G401 (cell line): ENCODE data around the gene ADGRD1. TPM values are rescaled to one million over a fixed set of nuclear protein-coding genes. Genes with fewer than 3 reads are reported as not detected.

Source experiments
- DNase-seq: peaks from one replicate; pipeline ENCODE4 v3.0.0-alpha.2; 2015; ENCODE audit warnings: low spot score
- in situ Hi-C: cut with HindIII; loops from 2 replicates; pipeline ENCODE4 v1.10.0; 2016; ENCODE audit warnings: low sequenced_read_pairs, mixed read lengths
- total RNA-seq: library from RNA; depleted of rRNA; stranded (reverse); fragments of >200 nt; shearing (Covaris generic); gene quantifications from 2 replicates; pipeline ENCODE4 v1.2.3, GENCODE V29; 2014

ADGRD1 gene
- total RNA-seq, 1 experiment from 2014 or later: 0.51 TPM

DNA sequence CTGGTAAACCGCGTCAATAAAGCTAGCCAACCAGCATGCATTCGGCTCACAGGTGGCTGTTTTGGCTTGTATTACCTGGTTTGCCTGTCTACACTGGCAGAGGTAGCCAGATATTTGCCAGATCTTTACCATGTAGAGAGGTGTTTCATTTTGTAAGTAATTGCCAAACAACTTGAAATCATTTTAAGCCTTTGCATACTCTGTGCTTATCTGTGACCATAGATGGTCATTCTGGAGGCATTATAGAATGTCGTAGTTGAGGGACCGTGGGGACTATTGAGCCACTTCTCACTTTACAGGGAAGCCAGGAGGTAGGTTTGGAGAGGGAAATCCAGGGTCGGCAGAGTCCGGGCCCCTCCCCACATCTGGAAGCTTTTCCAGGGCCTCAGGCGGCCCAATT, 5.9 kb downstream of the ADGRD1 start:
- DNase-seq: no peak
- in situ Hi-C loops: no loop called here

DNA sequence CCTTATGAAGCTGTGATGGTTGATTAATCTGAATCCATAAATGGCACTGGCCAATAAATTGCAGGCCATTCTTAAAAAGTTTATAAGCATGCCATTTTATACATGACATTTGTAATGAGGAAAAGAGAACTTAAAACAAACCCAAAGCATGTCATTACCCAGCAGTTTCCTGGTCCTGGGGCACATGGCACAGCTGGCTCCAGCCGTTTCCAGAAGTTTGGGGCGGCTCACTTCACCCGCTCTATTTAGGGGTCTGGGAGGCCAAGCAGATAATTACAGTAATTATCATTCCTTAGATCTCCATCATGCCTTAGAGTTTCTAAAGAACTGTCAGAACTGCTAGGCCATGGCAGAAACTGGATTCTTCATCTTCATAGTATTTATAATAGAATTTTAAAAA, 6.4 kb downstream of the ADGRD1 start:
- in situ Hi-C loops: no loop called here
- no peak for DNase-seq

DNA sequence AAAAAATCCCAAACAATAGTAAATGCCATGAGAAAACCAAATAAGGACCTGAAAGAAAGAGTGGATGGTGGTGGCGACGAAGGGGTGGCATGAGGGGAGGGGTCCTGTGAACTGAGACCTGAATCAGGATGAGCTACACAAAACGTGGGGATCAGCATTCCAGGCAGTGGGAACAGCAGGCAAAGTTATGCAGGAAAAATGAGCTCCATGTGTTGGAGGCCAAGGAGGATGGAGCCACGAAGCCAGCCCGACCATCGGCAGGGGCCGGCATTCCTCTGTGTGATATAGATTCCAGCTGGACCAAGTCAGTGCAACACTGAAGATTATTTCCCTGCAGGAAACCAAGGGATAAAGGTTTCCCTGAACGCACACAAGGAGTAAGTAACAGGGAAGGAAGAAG, 7.1 kb downstream of the ADGRD1 start:
- no peak for DNase-seq
- in situ Hi-C loops: no loop called here

DNA sequence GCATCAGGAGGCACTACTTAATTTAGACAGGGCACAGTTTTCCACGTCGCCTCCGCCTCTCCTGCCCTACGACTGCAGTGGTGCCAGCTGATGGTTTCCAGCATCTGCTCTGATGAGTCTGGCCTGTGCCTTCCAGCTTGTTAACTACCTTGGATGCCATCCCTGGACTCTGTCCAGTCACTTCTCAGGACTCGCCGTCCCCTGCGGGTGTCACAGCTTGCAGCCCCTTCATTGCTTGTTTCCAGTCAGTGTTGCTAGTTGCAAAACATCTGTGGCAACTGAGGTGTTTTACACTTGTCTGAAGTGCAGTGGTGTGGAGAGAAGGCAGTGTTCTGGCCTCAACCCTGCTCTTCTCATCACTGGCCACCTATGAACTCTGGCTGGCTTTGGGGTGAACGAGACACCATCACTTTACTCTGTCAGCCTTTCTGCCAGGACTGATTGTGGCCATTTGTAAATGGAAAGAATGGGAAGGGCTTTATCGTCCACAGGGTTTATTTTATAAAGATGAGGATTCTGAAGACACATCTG, 8.3 kb downstream of the ADGRD1 start:
- DNase-seq: no peak
- in situ Hi-C loops: no loop called here

DNA sequence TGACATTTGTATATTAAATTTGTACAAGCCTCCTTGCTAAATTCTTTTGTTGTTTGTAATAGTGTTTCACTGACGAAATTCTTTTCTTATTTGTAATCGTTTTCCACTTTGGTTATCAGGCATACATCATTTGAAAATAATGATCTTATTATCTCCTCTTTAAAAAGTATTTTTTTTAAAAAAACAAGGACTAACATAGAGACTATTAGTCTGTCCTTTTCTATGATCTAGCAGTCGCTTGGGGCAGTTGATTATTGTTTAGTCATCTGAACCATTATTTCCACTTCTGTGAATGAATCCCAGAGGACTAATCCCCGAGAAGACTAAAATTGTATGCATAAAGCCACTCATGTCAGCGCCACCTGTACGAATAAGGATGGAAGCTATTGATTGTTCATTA, 11.5 kb downstream of the ADGRD1 start:
- in situ Hi-C loops: no loop called here
- DNase-seq: no peak

DNA sequence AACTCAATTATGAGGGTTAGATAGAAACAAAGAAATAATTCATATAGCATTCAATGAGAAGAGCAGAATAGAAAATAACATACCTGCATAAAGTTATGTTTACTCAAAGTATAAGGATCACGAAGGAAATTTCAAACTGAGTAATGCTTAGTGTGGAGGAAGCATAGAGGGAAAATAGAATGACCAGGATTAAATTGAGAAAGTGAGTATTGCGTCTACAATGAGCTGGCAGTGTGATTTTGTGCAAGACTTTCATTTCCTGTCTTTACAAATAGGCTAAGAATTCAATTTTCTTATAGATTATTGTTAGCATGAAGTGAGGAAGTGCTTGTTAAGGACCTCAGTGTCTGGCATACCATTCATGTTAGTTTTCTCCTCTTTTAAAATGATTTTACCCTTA, 12.0 kb downstream of the ADGRD1 start:
- no peak for DNase-seq
- in situ Hi-C loops: no loop called here

DNA sequence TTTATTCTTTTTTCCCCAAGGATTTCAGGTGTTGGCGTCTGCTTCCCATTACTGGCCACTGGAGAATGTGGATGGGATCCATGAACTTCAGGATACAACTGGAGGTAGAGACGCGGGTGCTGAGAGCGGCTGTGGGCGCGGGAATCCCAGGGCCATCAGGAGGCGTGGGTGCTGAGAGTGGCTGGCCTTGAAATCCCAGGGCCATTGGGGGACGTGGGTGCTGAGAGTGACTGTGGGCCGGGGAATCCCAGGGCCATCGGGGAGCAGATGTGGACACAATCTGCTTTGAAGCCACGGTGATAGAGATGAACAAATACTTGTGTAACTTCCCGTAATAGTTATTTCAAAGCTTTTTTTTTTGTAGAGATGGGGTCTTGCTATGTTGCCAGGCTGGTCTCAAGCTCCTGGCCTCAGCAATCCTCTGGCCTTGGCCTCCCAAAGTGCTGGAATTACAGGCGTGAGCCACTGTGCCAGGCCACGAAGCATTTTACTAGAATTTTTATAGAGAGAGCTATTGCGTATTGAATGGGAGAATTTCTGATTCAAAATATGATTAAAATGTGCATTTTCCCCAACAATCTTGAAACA, 12.8 kb downstream of the ADGRD1 start:
- no peak for DNase-seq
- in situ Hi-C loops: no loop called here

DNA sequence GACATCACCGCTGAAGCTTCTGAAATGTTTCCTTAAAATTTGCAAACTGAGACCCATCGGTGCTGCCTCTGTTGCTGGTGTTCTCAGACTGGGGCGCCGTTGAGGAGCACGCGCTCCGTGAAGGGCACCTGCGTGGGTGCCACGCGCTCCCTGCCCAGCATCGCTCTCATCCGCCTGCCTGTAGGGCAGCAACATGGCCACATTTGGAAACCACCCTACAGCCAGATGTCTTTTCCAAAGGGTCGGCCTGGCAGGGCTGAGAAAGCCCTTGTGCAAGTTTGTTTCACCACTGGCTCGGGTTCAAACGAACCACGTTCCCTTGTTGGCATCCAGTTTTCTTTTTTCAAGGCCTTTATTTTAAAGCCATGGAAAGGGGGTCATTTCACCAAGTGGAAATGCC, 13.9 kb downstream of the ADGRD1 start:
- in situ Hi-C loops: no loop called here
- no peak for DNase-seq

DNA sequence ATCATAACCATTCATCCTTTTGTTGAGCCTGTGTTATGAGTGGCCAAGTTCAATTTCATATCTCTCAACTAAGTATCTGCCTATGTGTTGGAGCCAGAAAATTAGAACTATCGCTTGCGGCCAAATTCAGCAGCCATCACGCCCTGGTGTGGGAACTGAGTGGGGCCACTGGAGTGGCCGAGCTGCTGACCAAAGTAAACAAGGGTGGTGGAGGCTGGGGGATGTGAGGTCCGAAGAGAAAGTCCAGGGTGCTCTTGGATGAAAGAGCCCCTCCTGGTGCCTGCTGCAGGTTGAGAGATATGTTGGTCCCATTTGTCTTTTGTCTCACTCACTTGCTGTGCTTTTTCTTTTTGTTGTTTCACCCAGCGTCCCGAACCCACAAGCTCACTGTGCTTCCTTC, 14.9 kb downstream of the ADGRD1 start:
- DNase-seq: no peak
- in situ Hi-C loops: no loop called here

DNA sequence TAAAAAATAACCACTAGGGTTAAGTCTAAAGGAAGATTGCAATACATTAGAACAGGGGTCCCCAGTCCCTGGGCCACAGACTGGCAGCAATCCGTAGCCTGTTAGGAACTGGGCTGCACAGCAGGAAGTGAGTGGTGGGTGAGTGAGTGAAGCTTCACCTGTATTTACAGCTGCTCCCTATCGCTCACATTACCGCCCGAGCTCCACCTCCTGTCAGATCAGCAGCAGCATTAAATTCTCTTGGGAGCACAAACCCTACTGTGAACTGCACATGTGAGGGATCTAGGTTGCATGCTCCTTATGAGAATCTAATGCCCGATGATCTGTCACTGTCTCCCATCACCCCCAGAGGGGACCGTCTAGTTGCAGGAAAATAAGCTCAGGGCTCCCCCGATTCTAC, 15.5 kb downstream of the ADGRD1 start:
- no peak for DNase-seq
- in situ Hi-C loops: no loop called here

DNA sequence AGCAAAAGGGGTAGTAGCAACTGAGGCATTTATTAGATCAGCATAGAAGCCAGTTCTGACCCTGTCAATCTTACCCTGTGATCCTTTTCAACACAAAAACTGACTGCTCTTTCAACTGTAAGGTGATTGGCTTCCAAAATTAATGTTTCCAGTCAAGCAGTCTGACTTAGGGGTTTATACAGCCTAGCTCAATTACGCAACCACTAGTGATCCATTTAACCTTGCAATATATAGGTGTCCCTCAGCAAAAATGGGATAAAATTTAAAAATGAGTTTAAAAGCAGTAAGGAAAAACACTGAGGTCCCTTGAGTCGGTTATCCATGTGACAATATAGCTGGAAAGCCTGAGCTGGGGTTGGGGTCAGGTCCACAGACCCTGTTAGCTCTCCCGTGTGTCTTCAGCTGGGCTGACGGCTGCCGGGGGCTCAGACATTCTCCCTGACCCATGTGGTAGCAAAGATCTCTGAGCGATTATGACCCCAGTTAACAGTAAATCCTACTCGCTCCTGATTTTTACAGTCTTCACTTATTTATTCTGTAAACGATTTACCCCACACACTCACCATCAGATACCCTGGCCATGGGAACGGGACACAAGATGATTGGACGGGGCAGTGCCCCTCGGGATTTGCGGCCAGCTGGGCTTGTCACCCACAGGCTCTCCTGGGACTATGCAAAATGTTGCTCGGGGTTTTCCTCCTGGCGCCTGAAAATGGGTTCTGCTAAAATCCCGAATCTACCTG, 16.6 kb downstream of the ADGRD1 start:
- DNase-seq: no peak
- in situ Hi-C loops: no loop called here

DNA sequence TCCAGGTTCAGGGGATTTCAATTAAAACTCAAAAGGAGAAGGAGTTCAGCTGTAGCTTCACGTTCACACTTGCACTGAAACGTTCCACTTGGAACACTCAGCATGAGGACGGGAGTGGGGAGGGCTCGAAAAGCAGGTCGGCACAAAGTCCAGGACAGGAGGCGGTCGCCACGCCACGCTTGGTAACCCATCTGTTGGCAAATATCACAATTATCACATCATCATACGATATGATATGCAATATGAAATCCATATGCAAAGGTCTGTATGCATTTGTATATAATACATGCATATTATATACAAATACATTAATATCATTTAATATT, 17.2 kb downstream of the ADGRD1 start:
- no peak for DNase-seq
- in situ Hi-C loops: no loop called here

DNA sequence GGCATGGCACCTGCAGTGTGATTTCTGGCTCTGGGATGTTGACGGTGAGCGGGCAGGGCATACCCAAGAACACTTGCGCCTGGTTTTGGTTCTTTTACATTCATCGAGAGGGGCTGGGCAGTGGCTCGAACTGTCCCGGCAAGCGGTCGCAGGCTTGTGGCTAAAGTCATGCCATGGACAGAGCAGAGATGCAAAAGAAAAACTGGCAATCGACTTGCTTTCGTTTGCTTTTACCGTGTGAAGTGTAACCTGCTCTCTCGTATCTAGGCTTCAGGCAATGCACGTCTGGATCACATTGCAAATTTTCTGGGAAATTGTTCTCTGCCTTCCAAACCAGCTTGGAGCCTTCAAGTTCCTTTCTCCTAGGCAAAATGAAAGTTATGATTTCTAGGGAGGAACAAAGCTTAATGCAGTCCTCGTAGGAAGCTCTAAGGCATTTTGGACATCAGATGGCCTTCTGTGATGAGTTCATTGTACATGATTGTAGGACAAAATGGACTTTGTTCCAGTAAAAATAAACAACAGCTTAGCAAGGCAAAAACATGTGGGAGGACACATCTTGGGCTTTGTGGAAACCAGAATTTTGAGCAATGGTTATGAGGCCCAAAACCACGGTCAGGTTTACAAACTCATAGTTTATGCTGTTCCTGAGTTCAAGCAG, 18.3 kb downstream of the ADGRD1 start:
- DNase-seq: no peak
- in situ Hi-C loops: no loop called here

DNA sequence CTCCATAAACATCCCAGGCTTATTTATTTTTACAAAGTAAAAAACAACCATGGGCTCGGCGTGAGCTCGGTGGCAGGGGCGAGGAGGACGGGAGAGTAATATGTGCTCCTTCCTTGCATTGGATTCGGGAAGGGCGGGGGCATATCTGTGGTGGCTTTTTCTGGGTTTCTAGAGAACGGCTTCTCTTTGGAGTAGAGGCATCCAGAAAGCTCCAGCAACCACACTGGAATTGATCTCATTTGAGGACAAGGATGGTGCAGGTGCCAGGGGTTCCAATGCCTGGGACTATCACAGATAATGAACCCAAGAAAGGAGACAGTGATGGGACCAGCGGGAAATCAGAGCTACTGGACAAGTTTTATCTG, 18.9 kb downstream of the ADGRD1 start:
- DNase-seq: no peak
- in situ Hi-C loops: no loop called here

DNA sequence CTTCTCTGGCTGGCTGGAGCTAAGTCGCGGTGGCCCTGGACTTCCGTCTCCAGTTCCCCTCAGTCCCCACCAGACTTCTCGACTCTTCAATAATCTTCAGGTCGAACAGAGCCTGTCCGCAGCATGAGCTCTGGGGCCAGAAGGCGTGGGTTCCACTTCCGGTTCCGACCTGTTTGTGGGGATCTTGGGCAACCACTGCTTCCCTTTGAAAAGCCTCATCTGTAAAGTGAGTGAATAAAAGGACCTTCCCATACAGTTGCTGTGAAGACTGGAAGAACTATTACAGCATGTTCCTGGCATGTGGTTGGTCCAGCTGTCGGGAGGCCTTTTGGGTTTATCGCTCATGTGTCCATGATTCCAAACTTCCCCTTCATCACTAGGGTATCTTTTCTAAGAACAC, 19.4 kb downstream of the ADGRD1 start:
- in situ Hi-C loops: no loop called here
- no peak for DNase-seq

DNA sequence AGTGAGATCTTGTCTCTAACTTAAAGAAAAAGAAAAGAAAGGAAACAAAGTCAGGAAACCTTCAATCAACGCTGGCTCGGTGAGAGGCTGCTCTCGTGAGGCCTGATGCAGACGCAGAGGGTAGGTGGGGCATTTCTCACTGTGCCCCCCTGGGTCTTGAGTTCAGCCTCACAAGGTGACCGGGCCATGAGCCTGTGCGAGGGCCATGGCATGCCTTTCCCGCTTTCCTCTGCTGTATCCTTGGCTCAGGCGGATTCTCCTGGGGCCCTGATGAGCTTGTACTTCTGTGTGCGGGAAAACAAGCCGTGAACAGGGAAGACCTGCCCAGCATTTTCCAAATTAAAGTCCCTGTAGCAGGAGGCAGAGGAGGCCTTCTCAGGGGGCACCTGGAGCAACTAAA, 20.2 kb downstream of the ADGRD1 start:
- in situ Hi-C loops: no loop called here
- DNase-seq: no peak

DNA sequence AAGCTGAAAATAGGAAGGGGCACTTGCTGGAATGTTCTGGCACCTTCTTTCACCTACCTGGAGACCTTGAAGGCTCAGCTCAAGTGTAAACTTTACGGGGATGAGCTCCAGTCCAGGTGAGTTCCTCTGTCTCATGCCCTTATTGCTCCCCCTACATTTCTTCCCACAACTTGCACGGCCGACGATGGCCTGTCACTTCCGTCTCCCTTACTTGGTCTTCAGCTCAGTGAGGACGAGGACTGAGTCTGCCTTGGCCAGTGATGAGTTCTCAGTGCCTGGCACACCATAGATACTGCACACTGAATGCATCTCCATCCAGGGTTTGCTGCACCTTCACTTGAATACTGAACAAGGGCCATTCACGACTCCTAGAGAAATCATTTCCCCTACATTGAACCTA, 21.4 kb downstream of the ADGRD1 start:
- in situ Hi-C loops: no loop called here
- no peak for DNase-seq

DNA sequence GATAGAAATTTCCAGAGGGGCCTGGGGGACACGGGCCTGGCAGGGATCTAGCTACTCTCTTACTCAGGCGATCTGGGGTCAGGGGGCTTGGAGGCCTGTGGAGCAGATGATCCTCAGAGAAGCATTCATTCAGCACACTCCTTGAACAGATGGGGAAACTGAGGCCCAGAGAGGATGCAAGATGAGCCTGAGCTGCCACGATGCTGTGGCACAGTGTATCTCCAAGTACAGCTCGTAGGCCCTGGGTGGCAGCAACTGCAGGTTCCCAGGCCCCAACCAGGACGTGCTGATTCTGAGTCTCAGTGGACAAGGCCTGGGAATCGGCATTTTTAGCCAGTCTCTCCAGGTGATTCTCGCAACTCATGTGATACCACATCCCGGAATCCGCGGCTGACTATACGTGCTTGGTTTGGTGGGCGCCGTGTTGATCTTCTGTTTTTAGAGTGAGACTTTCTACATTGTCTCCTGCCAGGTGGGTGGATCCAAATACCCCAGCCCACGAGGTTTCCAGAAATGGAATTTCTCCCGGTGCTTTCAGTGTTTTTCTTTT, 22.5 kb downstream of the ADGRD1 start:
- in situ Hi-C loops: no loop called here
- no peak for DNase-seq

DNA sequence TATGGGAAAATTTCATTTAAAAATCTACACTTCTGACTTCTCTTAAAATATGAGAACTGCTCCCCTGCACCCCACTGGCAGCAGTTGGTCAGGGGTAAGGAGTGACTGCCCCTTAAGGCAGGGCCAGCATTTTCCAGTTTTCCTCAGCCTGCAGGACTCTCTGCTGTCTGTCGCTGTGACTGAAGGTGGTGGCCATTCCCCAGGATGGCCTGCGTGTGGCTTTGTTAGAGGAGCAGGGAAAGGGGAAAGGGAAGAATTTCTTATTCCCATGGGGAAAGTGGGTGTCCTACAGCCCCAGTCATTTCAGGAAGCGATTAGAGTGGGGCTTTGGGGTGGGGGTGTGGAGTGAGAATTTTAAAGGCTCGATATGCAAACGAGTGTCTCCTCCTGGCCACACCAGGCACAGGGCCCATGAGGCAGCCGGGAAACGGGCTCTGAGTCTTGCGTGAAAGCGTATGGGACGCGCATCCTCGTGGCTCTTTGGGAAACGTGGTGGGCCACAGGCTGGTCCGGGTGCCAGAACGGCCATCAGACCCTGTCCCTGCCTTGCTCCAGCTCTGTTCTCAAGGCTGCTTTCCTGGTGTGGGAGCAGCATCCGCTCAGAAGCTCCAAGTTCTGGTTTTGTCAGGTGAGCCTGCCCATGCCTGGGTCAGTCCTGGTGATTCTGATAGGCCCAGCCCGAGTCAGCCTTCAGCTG, 23.5 kb downstream of the ADGRD1 start:
- no peak for DNase-seq
- in situ Hi-C loops: no loop called here

DNA sequence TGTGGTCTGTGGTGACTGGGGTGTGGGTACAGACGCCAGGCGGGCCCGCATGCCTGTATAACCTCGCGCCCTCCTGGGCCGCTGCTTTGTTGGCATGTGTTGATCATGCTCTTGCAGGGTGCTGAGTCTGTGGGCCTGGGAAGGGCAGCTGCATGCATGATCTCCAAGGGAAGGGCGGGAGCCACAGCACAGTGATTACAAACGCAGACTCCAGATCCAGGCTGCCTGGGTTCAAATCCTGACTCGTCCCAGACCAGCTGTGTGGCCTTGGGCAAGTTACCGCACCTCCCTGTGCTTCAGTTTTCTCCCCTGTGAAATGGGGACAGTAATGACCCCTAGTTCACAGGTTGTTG, 24.0 kb downstream of the ADGRD1 start:
- in situ Hi-C loops: no loop called here

More for the DNA sequence above, 24.0 kb downstream of the ADGRD1 start:
- DNase-seq: no peak
